ENCODE measurements around the gene KRTAP13-4. TPM values are rescaled to one million over a fixed set of nuclear protein-coding genes. Genes with fewer than 3 reads are reported as not detected.

Gene KRTAP13-4, protein sequence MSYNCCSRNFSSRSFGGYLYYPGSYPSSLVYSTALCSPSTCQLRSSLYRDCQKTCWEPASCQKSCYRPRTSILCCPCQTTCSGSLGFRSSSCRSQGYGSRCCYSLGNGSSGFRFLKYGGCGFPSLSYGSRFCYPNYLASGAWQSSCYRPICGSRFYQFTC
- not detected for total RNA-seq
- not detected for polyA plus RNA-seq
- long read RNA-seq, donor 1: 0 reads
- long read RNA-seq, donor 2: 0 reads

DNA sequence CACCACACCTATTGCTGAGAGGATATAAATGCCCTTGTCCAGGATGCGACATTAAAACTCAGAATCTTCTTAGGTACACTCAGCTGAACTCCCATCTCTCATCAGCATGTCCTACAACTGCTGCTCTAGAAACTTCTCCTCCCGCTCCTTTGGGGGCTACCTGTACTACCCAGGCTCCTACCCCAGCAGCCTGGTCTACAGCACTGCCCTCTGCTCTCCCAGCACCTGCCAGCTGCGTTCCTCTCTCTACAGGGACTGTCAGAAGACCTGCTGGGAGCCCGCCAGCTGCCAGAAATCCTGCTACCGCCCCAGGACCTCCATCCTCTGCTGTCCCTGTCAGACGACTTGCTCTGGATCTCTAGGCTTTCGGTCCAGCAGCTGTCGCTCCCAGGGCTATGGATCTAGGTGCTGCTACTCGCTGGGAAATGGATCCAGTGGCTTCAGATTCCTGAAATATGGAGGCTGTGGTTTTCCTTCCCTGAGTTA is at the start of gene KRTAP13-4:
TSS of gene KRTAP13-4 (plus strand) at position 51 of the 486 bp plus-strand sequence. CDS start at position 107, 56 bp downstream.
- 69 to 82% (median 74%) methylated on average over 9 of the region's 9 CpGs for WGBS, 5 donors
- intact Hi-C loops (cut with DNase I; ENCODE audit: low total_unique reads): no loop called here
- Histone ChIP-seq H3K36me3 (no peaks in the 10 kb centered on the region), H3K4me1 (no peaks in the 10 kb centered on the region), H3K9me3 (no peaks in the 10 kb centered on the region), H3K4me3 (no peak within 1 kb of the TSS), H3K27me3 (replicated peaks in 1 of 7) (no peaks in the 10 kb centered on the region), H3K27ac (no peak within 1 kb of the TSS)
- TF ChIP-seq, protein P1, sequence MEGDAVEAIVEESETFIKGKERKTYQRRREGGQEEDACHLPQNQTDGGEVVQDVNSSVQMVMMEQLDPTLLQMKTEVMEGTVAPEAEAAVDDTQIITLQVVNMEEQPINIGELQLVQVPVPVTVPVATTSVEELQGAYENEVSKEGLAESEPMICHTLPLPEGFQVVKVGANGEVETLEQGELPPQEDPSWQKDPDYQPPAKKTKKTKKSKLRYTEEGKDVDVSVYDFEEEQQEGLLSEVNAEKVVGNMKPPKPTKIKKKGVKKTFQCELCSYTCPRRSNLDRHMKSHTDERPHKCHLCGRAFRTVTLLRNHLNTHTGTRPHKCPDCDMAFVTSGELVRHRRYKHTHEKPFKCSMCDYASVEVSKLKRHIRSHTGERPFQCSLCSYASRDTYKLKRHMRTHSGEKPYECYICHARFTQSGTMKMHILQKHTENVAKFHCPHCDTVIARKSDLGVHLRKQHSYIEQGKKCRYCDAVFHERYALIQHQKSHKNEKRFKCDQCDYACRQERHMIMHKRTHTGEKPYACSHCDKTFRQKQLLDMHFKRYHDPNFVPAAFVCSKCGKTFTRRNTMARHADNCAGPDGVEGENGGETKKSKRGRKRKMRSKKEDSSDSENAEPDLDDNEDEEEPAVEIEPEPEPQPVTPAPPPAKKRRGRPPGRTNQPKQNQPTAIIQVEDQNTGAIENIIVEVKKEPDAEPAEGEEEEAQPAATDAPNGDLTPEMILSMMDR (IDR thresholded peaks at IDR 0.05 in 8 of 11, conservative IDR thresholded peaks at IDR 0.05 in 3 of 11): no peak
- TF ChIP-seq POLR2A (IDR thresholded peaks at IDR 0.05) (no peak), POLR2AphosphoS5 (IDR thresholded peaks at IDR 0.05) (no peak)
- no peak for DNase-seq

DNA sequence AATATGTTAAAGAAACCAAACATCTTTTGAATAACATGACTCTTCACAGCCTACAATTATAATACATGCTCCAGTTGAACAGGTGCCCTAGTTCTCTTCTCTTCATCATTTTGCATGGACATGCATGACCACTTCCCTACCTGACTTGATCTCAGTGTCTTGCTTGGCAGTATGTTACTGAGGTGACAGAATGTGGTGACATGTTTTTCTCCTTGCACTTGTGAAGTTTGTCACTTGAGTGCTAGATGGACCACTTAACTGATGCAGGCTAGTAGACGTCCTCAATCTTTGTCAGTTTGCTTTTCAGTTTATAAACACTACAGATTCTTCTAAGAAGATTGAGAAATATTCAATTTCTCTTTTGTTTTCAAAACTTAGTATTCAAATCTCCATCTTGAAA is 47.8 kb upstream of the KRTAP13-4 start:
- Histone ChIP-seq H3K27me3 (replicated peaks in 1 of 7) (no peaks in the 10 kb centered on the region), H3K27ac (no peak overlapping the region), H3K4me3 (no peak overlapping the region), H3K4me1 (no peaks in the 10 kb centered on the region), H3K36me3 (no peaks in the 10 kb centered on the region), H3K9me3 (no peaks in the 10 kb centered on the region)
- TF ChIP-seq POLR2AphosphoS5 (IDR thresholded peaks at IDR 0.05): no peak
- TF ChIP-seq, protein P1 (IDR thresholded peaks at IDR 0.05 in 8 of 11, conservative IDR thresholded peaks at IDR 0.05 in 3 of 11): no peak
- TF ChIP-seq POLR2A (IDR thresholded peaks at IDR 0.05): no peak
- intact Hi-C loops (cut with DNase I; ENCODE audit: low total_unique reads): no loop called here
- WGBS, 5 donors: 25 to 56% (median 48%) methylated on average over 1 of the region's 1 CpG
- DNase-seq: no peak

DNA sequence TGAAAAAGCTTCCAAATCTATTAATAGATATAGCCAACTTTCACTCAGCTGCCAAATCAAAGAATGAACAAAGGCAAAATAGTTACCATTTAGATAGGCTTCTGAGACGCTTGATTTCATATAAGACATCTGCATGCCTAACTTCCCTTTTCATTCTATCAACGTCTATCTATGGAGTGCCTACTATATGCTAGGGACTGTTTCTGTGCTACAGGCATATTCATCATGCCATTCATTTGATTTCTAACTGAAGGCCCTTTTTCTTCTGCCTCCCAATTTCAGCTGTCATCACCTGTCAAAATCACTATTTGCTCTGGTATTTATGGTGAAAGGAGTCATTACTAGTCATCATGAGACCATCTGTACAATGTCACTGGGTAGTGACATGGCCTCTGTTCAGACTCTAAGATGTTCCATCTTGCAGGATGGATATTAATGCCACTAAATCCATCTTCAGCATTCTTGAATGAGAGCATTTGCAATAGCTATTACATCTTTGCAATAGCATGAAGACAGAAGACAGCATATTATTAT is 38.5 kb upstream of the KRTAP13-4 start:
- no peak overlapping the region for H3K27ac ChIP-seq
- WGBS, 5 donors: 57 to 74% (median 66%) methylated on average over 2 of the region's 2 CpGs
- TF ChIP-seq POLR2A (IDR thresholded peaks at IDR 0.05) (no peak), POLR2AphosphoS5 (IDR thresholded peaks at IDR 0.05) (no peak)
- TF ChIP-seq, protein P1 (IDR thresholded peaks at IDR 0.05 in 8 of 11, conservative IDR thresholded peaks at IDR 0.05 in 3 of 11): no peak

DNA sequence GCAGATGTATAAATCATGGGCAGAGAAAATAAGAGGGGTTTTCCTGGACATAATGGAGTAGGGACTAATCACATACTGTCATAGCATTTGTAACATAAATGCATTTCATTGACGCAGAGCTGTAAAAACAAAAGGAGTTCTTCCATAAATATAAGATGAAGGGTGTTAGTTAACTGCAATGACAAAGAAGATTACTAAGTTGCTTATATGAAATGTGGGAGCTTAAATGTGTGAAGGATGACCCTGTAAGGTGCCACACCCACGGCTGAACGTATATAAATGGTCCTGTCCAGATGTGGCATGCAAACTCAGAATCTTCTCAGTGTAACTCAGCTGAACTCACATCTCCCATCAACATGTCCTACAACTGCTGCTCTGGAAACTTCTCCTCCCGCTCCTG is 34.3 kb upstream of the KRTAP13-4 start, which contains the start of gene KRTAP13-1:
TSS of gene KRTAP13-1 (plus strand) at position 301 of the 400 bp plus-strand sequence. CDS start at position 357, 56 bp downstream.
- 72 to 83% (median 79%) methylated on average over 4 of the region's 4 CpGs for WGBS, 5 donors
- Histone ChIP-seq H3K4me3 (no peak within 1 kb of the TSS), H3K9me3 (peaks cover 0 to 7% (median 4%) of the 10 kb centered on the region in 8 donors), H3K36me3 (no peaks in the 10 kb centered on the region), H3K4me1 (no peaks in the 10 kb centered on the region), H3K27me3 (replicated peaks in 1 of 7) (no peaks in the 10 kb centered on the region), H3K27ac (no peak within 1 kb of the TSS)
- no peak for DNase-seq
- TF ChIP-seq POLR2AphosphoS5 (IDR thresholded peaks at IDR 0.05): no peak
- no peak for TF ChIP-seq POLR2A (IDR thresholded peaks at IDR 0.05)
- TF ChIP-seq, protein P1 (IDR thresholded peaks at IDR 0.05 in 8 of 11, conservative IDR thresholded peaks at IDR 0.05 in 3 of 11): no peak
- intact Hi-C loops (cut with DNase I; ENCODE audit: low total_unique reads): no loop called here

More for the DNA sequence above, 38.5 kb upstream of the KRTAP13-4 start:
- no peaks in the 10 kb centered on the region for H3K4me1 ChIP-seq
- no peaks in the 10 kb centered on the region for H3K36me3 ChIP-seq
- intact Hi-C loops (cut with DNase I; ENCODE audit: low total_unique reads): no loop called here
- no peak overlapping the region for H3K4me3 ChIP-seq
- peaks cover 0 to 22% (median 11%) of the 10 kb centered on the region in 8 donors for H3K9me3 ChIP-seq
- no peak for DNase-seq
- H3K27me3 ChIP-seq (replicated peaks in 1 of 7): no peaks in the 10 kb centered on the region
